ENCODE data around the gene ZNF165.
"Not testable (repeated sequence)": the region's sequence is repeated elsewhere in the genome, so short reads cannot be mapped to it uniquely, and the experiment has no call there.

ZNF165 gene

GRCh38 chr6:28121876-28122275 lies 41.5 kb downstream of the ZNF165 start:
- no peak for DNase-seq (ENCODE audit: low read depth)

GRCh38 chr6:28122283-28122682 lies 41.9 kb downstream of the ZNF165 start:
- not testable (repeated sequence) for DNase-seq (ENCODE audit: low read depth)

- peak; percentile 61 for DNase-seq (ENCODE audit: low read depth)
Measured at GRCh38 chr6:28124350-28124970, 44.1 kb downstream of the ZNF165 start, which contains the start of gene ZSCAN16. Gene ZSCAN16, plus strand, starts transcription at chr6:28124609. Its CDS starts 835 bp downstream, at chr6:28125444.

GRCh38 chr6:28124971-28125353 lies 44.6 kb downstream of the ZNF165 start:
- no peak for DNase-seq (ENCODE audit: low read depth)

GRCh38 chr6:28125401-28125800 lies 45.0 kb downstream of the ZNF165 start:
- no peak for DNase-seq (ENCODE audit: low read depth)

GRCh38 chr6:28134015-28134414 lies 53.6 kb downstream of the ZNF165 start:
- no peak for DNase-seq (ENCODE audit: low read depth)

- no peak for DNase-seq (ENCODE audit: low read depth)
Measured at GRCh38 chr6:28134716-28135115, 54.3 kb downstream of the ZNF165 start.

GRCh38 chr6:28135393-28135792 lies 55.0 kb downstream of the ZNF165 start:
- no peak for DNase-seq (ENCODE audit: low read depth)

GRCh38 chr6:28136585-28137504 lies 56.5 kb downstream of the ZNF165 start:
- peak; percentile 56 for DNase-seq (ENCODE audit: low read depth)

- DNase-seq (ENCODE audit: low read depth) = no peak
Measured at GRCh38 chr6:28137505-28137981, 57.2 kb downstream of the ZNF165 start.
